ENCODE results near the gene NRARP.

- TF ChIP-seq, protein P1, sequence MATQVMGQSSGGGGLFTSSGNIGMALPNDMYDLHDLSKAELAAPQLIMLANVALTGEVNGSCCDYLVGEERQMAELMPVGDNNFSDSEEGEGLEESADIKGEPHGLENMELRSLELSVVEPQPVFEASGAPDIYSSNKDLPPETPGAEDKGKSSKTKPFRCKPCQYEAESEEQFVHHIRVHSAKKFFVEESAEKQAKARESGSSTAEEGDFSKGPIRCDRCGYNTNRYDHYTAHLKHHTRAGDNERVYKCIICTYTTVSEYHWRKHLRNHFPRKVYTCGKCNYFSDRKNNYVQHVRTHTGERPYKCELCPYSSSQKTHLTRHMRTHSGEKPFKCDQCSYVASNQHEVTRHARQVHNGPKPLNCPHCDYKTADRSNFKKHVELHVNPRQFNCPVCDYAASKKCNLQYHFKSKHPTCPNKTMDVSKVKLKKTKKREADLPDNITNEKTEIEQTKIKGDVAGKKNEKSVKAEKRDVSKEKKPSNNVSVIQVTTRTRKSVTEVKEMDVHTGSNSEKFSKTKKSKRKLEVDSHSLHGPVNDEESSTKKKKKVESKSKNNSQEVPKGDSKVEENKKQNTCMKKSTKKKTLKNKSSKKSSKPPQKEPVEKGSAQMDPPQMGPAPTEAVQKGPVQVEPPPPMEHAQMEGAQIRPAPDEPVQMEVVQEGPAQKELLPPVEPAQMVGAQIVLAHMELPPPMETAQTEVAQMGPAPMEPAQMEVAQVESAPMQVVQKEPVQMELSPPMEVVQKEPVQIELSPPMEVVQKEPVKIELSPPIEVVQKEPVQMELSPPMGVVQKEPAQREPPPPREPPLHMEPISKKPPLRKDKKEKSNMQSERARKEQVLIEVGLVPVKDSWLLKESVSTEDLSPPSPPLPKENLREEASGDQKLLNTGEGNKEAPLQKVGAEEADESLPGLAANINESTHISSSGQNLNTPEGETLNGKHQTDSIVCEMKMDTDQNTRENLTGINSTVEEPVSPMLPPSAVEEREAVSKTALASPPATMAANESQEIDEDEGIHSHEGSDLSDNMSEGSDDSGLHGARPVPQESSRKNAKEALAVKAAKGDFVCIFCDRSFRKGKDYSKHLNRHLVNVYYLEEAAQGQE (IDR thresholded peaks at IDR 0.05), result no peak
- TF ChIP-seq, protein P2, sequence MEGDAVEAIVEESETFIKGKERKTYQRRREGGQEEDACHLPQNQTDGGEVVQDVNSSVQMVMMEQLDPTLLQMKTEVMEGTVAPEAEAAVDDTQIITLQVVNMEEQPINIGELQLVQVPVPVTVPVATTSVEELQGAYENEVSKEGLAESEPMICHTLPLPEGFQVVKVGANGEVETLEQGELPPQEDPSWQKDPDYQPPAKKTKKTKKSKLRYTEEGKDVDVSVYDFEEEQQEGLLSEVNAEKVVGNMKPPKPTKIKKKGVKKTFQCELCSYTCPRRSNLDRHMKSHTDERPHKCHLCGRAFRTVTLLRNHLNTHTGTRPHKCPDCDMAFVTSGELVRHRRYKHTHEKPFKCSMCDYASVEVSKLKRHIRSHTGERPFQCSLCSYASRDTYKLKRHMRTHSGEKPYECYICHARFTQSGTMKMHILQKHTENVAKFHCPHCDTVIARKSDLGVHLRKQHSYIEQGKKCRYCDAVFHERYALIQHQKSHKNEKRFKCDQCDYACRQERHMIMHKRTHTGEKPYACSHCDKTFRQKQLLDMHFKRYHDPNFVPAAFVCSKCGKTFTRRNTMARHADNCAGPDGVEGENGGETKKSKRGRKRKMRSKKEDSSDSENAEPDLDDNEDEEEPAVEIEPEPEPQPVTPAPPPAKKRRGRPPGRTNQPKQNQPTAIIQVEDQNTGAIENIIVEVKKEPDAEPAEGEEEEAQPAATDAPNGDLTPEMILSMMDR (IDR thresholded peaks at IDR 0.05; ENCODE audit: low read depth, low read length, missing input control), result no peak
- TF ChIP-seq, protein P3, sequence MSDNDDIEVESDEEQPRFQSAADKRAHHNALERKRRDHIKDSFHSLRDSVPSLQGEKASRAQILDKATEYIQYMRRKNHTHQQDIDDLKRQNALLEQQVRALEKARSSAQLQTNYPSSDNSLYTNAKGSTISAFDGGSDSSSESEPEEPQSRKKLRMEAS (IDR thresholded peaks at IDR 0.05), result no peak
- no peak for TF ChIP-seq RAD21 (IDR thresholded peaks at IDR 0.05)
Measured at GRCh38 chr9:137272241-137273094, 29.6 kb downstream of the NRARP start.

All from liver (tissue), 3 donors.